BLaER1 treated with 17β-estradiol and CSF1 and Interleukin-3, amounts not matched to agents 10 nM and 100 nM (cell line): ENCODE data around the gene STX2.

ENCODE experiments used
- H3K27ac ChIP-seq, 11 experiments: shearing (Covaris generic); formaldehyde crosslinking; 2 replicates each; pipeline ENCODE4 v1.8.1; 2022
- H3K27me3 ChIP-seq, 11 experiments: shearing (Covaris generic); formaldehyde crosslinking; 2 replicates each; pipeline ENCODE4 v1.8.1; 2022
- H3K36me3 ChIP-seq, 11 experiments: shearing (Covaris generic); formaldehyde crosslinking; 2 replicates each; pipeline ENCODE4 v1.8.1; 2022
- H3K4me1 ChIP-seq, 10 experiments: shearing (Covaris generic); formaldehyde crosslinking; 2 replicates each; pipeline ENCODE4 v1.8.1; 2022
- H3K4me2 ChIP-seq, 11 experiments: shearing (Covaris generic); formaldehyde crosslinking; 2 replicates each; pipeline ENCODE4 v1.8.1; 2022
- H3K4me3 ChIP-seq, 10 experiments: shearing (Covaris generic); formaldehyde crosslinking; 2 replicates each; pipeline ENCODE4 v1.8.1; 2022
- H3K9ac ChIP-seq, 11 experiments: shearing (Covaris generic); formaldehyde crosslinking; 2 replicates each; pipeline ENCODE4 v1.8.1; 2022
- H3K9me3 ChIP-seq, 11 experiments: shearing (Covaris generic); formaldehyde crosslinking; replicated peaks in 1 of 11; 2 replicates each; pipeline ENCODE4 v1.8.1; 2022
- H4K20me1 ChIP-seq, 11 experiments: shearing (Covaris generic); formaldehyde crosslinking; 2 replicates each; pipeline ENCODE4 v1.8.1; 2022
- Cebpa-rat ChIP-seq, 11 experiments: shearing (Covaris generic); IDR thresholded peaks; 2 replicates each; pipeline ENCODE4 v1.8.1; 2022

STX2 gene

GRCh38 chr12:130806574-130806973 is 32.5 kb downstream of the STX2 start:
- Histone ChIP-seq H3K9me3 (peaks cover 48 to 71% (median 66%) of the 10 kb centered on the region in 11 experiments), H3K4me1 (peaks cover 0 to 31% (median 19%) of the 10 kb centered on the region in 10 experiments; a peak in 16 of 20 replicates), H3K27me3 (no peaks in the 10 kb centered on the region), H3K4me2 (peak overlapping the region in 10 of 11 experiments; percentile 1 to 61 (median 50); a peak in 18 of 22 replicates), H3K4me3 (peak overlapping the region in 4 of 10 experiments; percentile 16 to 44 (median 26); a peak in 3 of 20 replicates), H3K36me3 (peaks cover 88 to 98% (median 94%) of the 10 kb centered on the region in 11 experiments), H3K9ac (no peak overlapping the region), H4K20me1 (no peaks in the 10 kb centered on the region), H3K27ac (peak overlapping the region in 5 of 11 experiments; percentile 39 to 66 (median 63); a peak in 9 of 22 replicates)
- no peak for TF ChIP-seq Cebpa-rat (IDR thresholded peaks at IDR 0.05)

DNA sequence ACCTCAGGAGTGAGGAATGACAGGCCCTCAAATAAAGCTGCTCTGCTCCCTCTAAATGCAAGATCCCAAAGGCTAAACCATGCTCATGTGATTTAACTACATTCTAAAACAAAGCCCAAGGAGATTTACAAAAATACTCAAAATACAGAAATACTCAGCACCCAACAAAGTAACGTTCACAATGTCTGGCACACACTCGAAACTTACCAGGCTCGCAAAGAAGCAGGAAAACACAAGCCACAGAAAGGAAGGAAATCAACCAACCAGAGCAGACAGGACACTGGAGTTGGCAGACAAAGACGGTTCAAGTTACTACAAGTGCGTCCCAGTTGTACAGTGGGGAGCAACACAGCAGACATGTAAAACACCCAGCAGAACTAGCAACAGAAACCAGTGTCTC is 33.4 kb downstream of the STX2 start:
- H3K36me3 ChIP-seq, result peaks cover 96 to 100% (median 100%) of the 10 kb centered on the region in 11 experiments

GRCh38 chr12:130804216-130804615 is 34.8 kb downstream of the STX2 start:
- no peak for TF ChIP-seq Cebpa-rat (IDR thresholded peaks at IDR 0.05)
- Histone ChIP-seq H3K9me3 (peaks cover 48 to 71% (median 66%) of the 10 kb centered on the region in 11 experiments), H3K9ac (no peak overlapping the region), H4K20me1 (no peaks in the 10 kb centered on the region), H3K36me3 (peaks cover 97 to 100% (median 100%) of the 10 kb centered on the region in 11 experiments), H3K4me3 (peak overlapping the region in 7 of 10 experiments; percentile 8 to 44 (median 25); a peak in 7 of 20 replicates), H3K4me1 (peaks cover 0 to 31% (median 19%) of the 10 kb centered on the region in 10 experiments; a peak in 16 of 20 replicates), H3K4me2 (no peak overlapping the region), H3K27me3 (no peaks in the 10 kb centered on the region), H3K27ac (no peak overlapping the region)

More for the DNA sequence above, 33.4 kb downstream of the STX2 start:
- no peaks in the 10 kb centered on the region for H4K20me1 ChIP-seq
- peak overlapping the region in 8 of 10 experiments; percentile 9 to 44 (median 32); a peak in 12 of 20 replicates for H3K4me3 ChIP-seq
- H3K27me3 ChIP-seq, result no peaks in the 10 kb centered on the region
- no peak for TF ChIP-seq Cebpa-rat (IDR thresholded peaks at IDR 0.05)
- H3K4me1 ChIP-seq, result peaks cover 0 to 31% (median 19%) of the 10 kb centered on the region in 10 experiments; a peak in 16 of 20 replicates
- H3K9ac ChIP-seq, result peak overlapping the region in 1 of 11 experiments; percentile 35; a peak in 3 of 22 replicates
- H3K27ac ChIP-seq, result peak overlapping the region in 6 of 11 experiments; percentile 38 to 66 (median 53); a peak in 8 of 22 replicates
- peak overlapping the region in 9 of 11 experiments; percentile 27 to 61 (median 51); a peak in 17 of 22 replicates for H3K4me2 ChIP-seq
- H3K9me3 ChIP-seq, result peaks cover 48 to 71% (median 66%) of the 10 kb centered on the region in 11 experiments

DNA sequence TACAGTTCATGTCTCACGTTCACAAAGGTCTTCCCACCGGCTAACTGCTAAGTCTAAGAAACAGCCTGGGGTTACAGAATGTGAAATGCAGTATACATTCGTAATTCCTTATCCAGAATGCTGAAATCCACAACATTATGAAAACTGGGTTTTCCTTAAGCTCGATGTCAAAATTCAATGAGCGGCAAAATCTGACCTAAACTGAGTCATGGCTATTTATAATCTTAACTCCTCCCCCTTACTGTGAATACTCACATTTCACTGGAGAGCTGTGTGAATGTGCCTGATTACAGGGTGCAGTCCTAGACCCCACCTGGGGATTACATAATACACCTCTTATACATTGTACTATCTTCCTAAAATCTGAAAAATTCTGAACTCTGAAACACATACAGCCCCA is 35.3 kb downstream of the STX2 start:
- Histone ChIP-seq H3K27me3 (no peaks in the 10 kb centered on the region), H3K27ac (no peak overlapping the region), H3K4me2 (no peak overlapping the region), H3K36me3 (peaks cover 99 to 100% (median 100%) of the 10 kb centered on the region in 11 experiments), H3K9ac (no peak overlapping the region), H3K4me3 (peak overlapping the region in 5 of 10 experiments; percentile 8 to 44 (median 25); a peak in 5 of 20 replicates), H3K4me1 (peaks cover 0 to 31% (median 19%) of the 10 kb centered on the region in 10 experiments; a peak in 16 of 20 replicates), H4K20me1 (no peaks in the 10 kb centered on the region), H3K9me3 (peaks cover 48 to 69% (median 64%) of the 10 kb centered on the region in 11 experiments)
- TF ChIP-seq Cebpa-rat (IDR thresholded peaks at IDR 0.05), result no peak

GRCh38 chr12:130800312-130800711 is 38.7 kb downstream of the STX2 start:
- no peak overlapping the region for H3K27ac ChIP-seq
- H3K36me3 ChIP-seq, result peaks cover 86 to 100% (median 96%) of the 10 kb centered on the region in 11 experiments

DNA sequence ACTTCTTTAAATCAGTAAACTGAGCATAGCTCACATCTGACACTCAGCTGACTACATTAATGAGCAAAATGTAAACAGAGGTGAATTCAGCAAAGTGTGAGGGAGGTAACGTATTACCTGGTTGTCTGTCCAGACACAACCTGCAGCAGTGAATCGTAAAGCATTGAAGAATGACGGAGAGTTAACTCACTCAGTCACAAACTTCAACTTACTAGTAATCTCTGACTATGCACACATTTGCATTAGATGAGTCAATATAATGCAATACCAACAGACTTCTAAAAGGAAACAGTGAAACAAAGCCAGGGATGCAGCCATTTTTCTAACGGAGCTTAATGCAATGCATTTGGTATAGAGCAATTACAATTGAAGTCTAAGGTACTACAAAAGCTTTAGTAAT is 40.0 kb downstream of the STX2 start:
- H3K9ac ChIP-seq, result no peak overlapping the region
- peaks cover 84 to 100% (median 96%) of the 10 kb centered on the region in 11 experiments for H3K36me3 ChIP-seq
- no peak overlapping the region for H3K27ac ChIP-seq
- peaks cover 0 to 15% (median 13%) of the 10 kb centered on the region in 10 experiments; a peak in 15 of 20 replicates for H3K4me1 ChIP-seq
- H3K9me3 ChIP-seq, result peaks cover 7 to 24% (median 21%) of the 10 kb centered on the region in 11 experiments; a peak in 21 of 22 replicates
- H3K4me2 ChIP-seq, result no peak overlapping the region
- no peak for TF ChIP-seq Cebpa-rat (IDR thresholded peaks at IDR 0.05)
- no peak overlapping the region for H3K4me3 ChIP-seq
- no peaks in the 10 kb centered on the region; a peak in 1 of 22 replicates for H4K20me1 ChIP-seq
- H3K27me3 ChIP-seq, result no peaks in the 10 kb centered on the region

More at GRCh38 chr12:130800312-130800711, 38.7 kb downstream of the STX2 start:
- Histone ChIP-seq H3K27me3 (no peaks in the 10 kb centered on the region), H4K20me1 (no peaks in the 10 kb centered on the region; a peak in 1 of 22 replicates), H3K9me3 (peaks cover 20 to 36% (median 33%) of the 10 kb centered on the region in 11 experiments), H3K4me1 (peaks cover 0 to 16% (median 13%) of the 10 kb centered on the region in 10 experiments; a peak in 15 of 20 replicates), H3K4me2 (no peak overlapping the region), H3K9ac (no peak overlapping the region), H3K4me3 (no peak overlapping the region)
- no peak for TF ChIP-seq Cebpa-rat (IDR thresholded peaks at IDR 0.05)

- Histone ChIP-seq H3K9me3 (peaks cover 0 to 4% (median 2%) of the 10 kb centered on the region in 11 experiments; a peak in 10 of 22 replicates), H3K9ac (peak overlapping the region in 5 of 11 experiments; percentile 7 to 48 (median 22); a peak in 5 of 22 replicates), H4K20me1 (peaks cover 0 to 6% (median 0%) of the 10 kb centered on the region in 11 experiments; a peak in 2 of 22 replicates), H3K4me2 (peak overlapping the region; percentile 24 to 71 (median 57); a peak in 20 of 22 replicates), H3K4me3 (peak overlapping the region in 2 of 10 experiments; percentile 7 to 21; a peak in 2 of 20 replicates), H3K4me1 (peaks cover 0 to 15% (median 13%) of the 10 kb centered on the region in 10 experiments; a peak in 15 of 20 replicates), H3K36me3 (peaks cover 83 to 100% (median 94%) of the 10 kb centered on the region in 11 experiments), H3K27ac (peak overlapping the region in 2 of 11 experiments; percentile 14 to 25; a peak in 1 of 22 replicates), H3K27me3 (no peaks in the 10 kb centered on the region)
- no peak for TF ChIP-seq Cebpa-rat (IDR thresholded peaks at IDR 0.05)
These were observed 41.9 kb downstream of the STX2 start for GRCh38 chr12:130796985-130797686.

GRCh38 chr12:130795906-130796305 is 43.1 kb downstream of the STX2 start:
- Histone ChIP-seq H3K27me3 (no peaks in the 10 kb centered on the region), H3K36me3 (peaks cover 84 to 100% (median 88%) of the 10 kb centered on the region in 11 experiments), H3K27ac (no peak overlapping the region), H3K9ac (no peak overlapping the region), H3K4me2 (no peak overlapping the region), H4K20me1 (peaks cover 0 to 6% (median 0%) of the 10 kb centered on the region in 11 experiments; a peak in 2 of 22 replicates), H3K4me3 (no peak overlapping the region), H3K4me1 (peaks cover 0 to 15% (median 13%) of the 10 kb centered on the region in 10 experiments; a peak in 15 of 20 replicates), H3K9me3 (no peaks in the 10 kb centered on the region)
- no peak for TF ChIP-seq Cebpa-rat (IDR thresholded peaks at IDR 0.05)

DNA sequence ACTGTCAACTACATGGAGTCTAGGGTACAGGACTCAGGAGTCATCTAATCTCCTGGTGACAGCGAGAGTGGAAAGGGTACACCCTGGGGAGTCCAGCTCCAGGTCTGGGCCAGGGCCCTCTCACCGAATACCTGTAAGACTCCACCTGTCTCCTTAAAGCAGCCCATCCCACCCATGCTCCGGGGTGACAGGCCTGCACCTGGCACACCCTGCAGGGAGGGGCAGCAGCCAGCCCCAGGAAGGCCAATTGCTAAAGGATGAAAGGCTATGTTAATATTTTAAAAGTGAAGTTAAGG is 45.5 kb downstream of the STX2 start:
- TF ChIP-seq Cebpa-rat (IDR thresholded peaks at IDR 0.05), result no peak

More for the DNA sequence above, 45.5 kb downstream of the STX2 start:
- Histone ChIP-seq H4K20me1 (peaks cover 0 to 6% (median 0%) of the 10 kb centered on the region in 11 experiments; a peak in 4 of 22 replicates), H3K4me1 (peaks cover 0 to 15% (median 13%) of the 10 kb centered on the region in 10 experiments; a peak in 15 of 20 replicates), H3K4me3 (no peak overlapping the region), H3K36me3 (peaks cover 68 to 93% (median 81%) of the 10 kb centered on the region in 11 experiments), H3K9me3 (no peaks in the 10 kb centered on the region), H3K4me2 (no peak overlapping the region), H3K27ac (no peak overlapping the region), H3K27me3 (no peaks in the 10 kb centered on the region), H3K9ac (no peak overlapping the region)
